IMR-90 (cell line): ENCODE results near the gene CD46. TPM values are rescaled to one million over a fixed set of nuclear protein-coding genes. Genes with fewer than 3 reads are reported as not detected.

Experiments
- ATAC-seq: fragments of 200-7000 bp; cut with Tn5 transposase; 2 replicates; pipeline ENCODE4 v1.9.1; 2020; ENCODE audit warnings: low read depth, mild to moderate bottlenecking, moderate library complexity
- BruUV-seq: library from RNA; stranded (reverse); fragments of 400-500 nt; replicated peaks from 2 replicates; lab custom pipeline; 2021; lab: Mats Ljungman, UMichigan
- CTCF ChIA-PET: fragments of 300-600 bp; formaldehyde crosslinking; extraction: SDS; loops from one replicate; lab custom pipeline; 2021; ENCODE audit warnings: antibody characterized with exemption; lab: Yijun Ruan, JAX
- POLR2A ChIA-PET: fragments of 300-600 bp; sonication (Branson Sonifier 250); formaldehyde crosslinking; loops from one replicate; lab custom pipeline; 2022; ENCODE audit warnings: antibody characterized with exemption; ENCODE audit not compliant: unreplicated experiment; lab: Charles Lee
- DNase-seq: peaks from one replicate; pipeline ENCODE4 v3.0.0; 2013
- H2AFZ ChIP-seq: replicated peaks from 2 replicates; pipeline ENCODE3; 2013; ENCODE audit warnings: low read length, mild to moderate bottlenecking; ENCODE audit not compliant: poor library complexity
- H2AK5ac ChIP-seq: 2 replicates; pipeline ENCODE4 v1.6.1; 2013; ENCODE audit warnings: low read depth, low read length, inconsistent platforms
- H2AK9ac ChIP-seq: replicated peaks from 2 replicates; pipeline ENCODE3; 2013; ENCODE audit warnings: mild to moderate bottlenecking, low read depth, low read length, moderate library complexity; ENCODE audit not compliant: poor library complexity
- H2BK120ac ChIP-seq: 2 replicates; pipeline ENCODE4 v1.6.1; 2013; ENCODE audit warnings: low read depth, low read length, inconsistent platforms
- H2BK15ac ChIP-seq: 3 replicates; pipeline ENCODE4 v1.6.1; 2013; ENCODE audit warnings: low read depth, low read length, inconsistent platforms
- H2BK20ac ChIP-seq: 2 replicates; pipeline ENCODE4 v1.6.1; 2013; ENCODE audit warnings: low read depth, mild to moderate bottlenecking, inconsistent platforms, low read length, moderate library complexity
- H2BK5ac ChIP-seq: 2 replicates; pipeline ENCODE4 v1.6.1; 2013; ENCODE audit warnings: mild to moderate bottlenecking, low read depth, low read length, inconsistent platforms; ENCODE audit not compliant: poor library complexity, severe bottlenecking
- H3K14ac ChIP-seq: replicated peaks from 2 replicates; pipeline ENCODE4 v1.6.1; 2013; ENCODE audit warnings: low read depth, low read length, inconsistent platforms
- H3K18ac ChIP-seq: 2 replicates; pipeline ENCODE4 v1.6.1; 2013; ENCODE audit warnings: low read depth, low read length, control low read depth
- H3K23ac ChIP-seq: 2 replicates; pipeline ENCODE4 v1.6.1; 2013; ENCODE audit warnings: low read depth, low read length, inconsistent platforms
- H3K27ac ChIP-seq: 2 replicates; pipeline ENCODE4 v1.5.1; 2013; ENCODE audit warnings: mild to moderate bottlenecking, control low read depth, low read length; ENCODE audit not compliant: insufficient read depth
- H3K27me3 ChIP-seq: 2 replicates; pipeline ENCODE4 v1.6.1; 2013; ENCODE audit warnings: low read length; ENCODE audit not compliant: control insufficient read depth, insufficient read depth
- H3K36me3 ChIP-seq: 2 replicates; pipeline ENCODE4 v1.6.1; 2013; ENCODE audit warnings: low read length, mixed read lengths; ENCODE audit not compliant: control insufficient read depth, insufficient read depth
- H3K4ac ChIP-seq: 2 replicates; pipeline ENCODE4 v1.6.1; 2013; ENCODE audit warnings: low read depth, low read length, inconsistent platforms
- H3K4me1 ChIP-seq: 2 replicates; pipeline ENCODE4 v1.6.1; 2013; ENCODE audit warnings: low read length, mixed read lengths; ENCODE audit not compliant: control insufficient read depth, insufficient read depth
- H3K4me2 ChIP-seq: 2 replicates; pipeline ENCODE4 v1.6.1; 2013; ENCODE audit warnings: low read depth, mild to moderate bottlenecking, control low read depth, low read length, moderate library complexity
- H3K4me3 ChIP-seq: 2 replicates; pipeline ENCODE4 v1.5.1; 2013; ENCODE audit warnings: low read depth, mild to moderate bottlenecking, control low read depth, low read length, moderate library complexity; ENCODE audit not compliant: insufficient read depth
- H3K56ac ChIP-seq: 2 replicates; pipeline ENCODE4 v1.6.1; 2013; ENCODE audit warnings: low read length, inconsistent platforms; ENCODE audit not compliant: insufficient read depth; ENCODE audit errors: extremely low read depth
- H3K79me1 ChIP-seq, 2 experiments: 2 replicates each; pipeline ENCODE4 v1.6.1; 2013; ENCODE audit warnings: low read length in 2 of 2, inconsistent platforms in 1 of 2, low read depth in 1 of 2
- H3K9ac ChIP-seq: 2 replicates; pipeline ENCODE4 v1.6.1; 2013; ENCODE audit warnings: low read depth, low read length, control low read depth
- H3K9me1 ChIP-seq: 2 replicates; pipeline ENCODE4 v1.6.1; 2013; ENCODE audit warnings: low read length, inconsistent platforms; ENCODE audit not compliant: insufficient read depth
- H3K9me3 ChIP-seq: 2 replicates; pipeline ENCODE4 v1.6.1; 2013; ENCODE audit warnings: low read length; ENCODE audit not compliant: control insufficient read depth, insufficient read depth
- H4K20me1 ChIP-seq: 2 replicates; pipeline ENCODE4 v1.6.1; 2013; ENCODE audit warnings: low read length, inconsistent platforms; ENCODE audit not compliant: insufficient read depth
- H4K5ac ChIP-seq: 2 replicates; pipeline ENCODE4 v1.6.1; 2013; ENCODE audit warnings: mild to moderate bottlenecking, low read depth, low read length, control low read depth
- H4K8ac ChIP-seq, 2 experiments: 2 replicates each; pipeline ENCODE4 v1.6.1; 2013; ENCODE audit warnings: low read depth in 2 of 2, low read length in 2 of 2, control low read depth in 1 of 2, inconsistent platforms in 1 of 2
- H4K91ac ChIP-seq: 2 replicates; pipeline ENCODE4 v1.6.1; 2013; ENCODE audit warnings: low read depth, low read length, inconsistent platforms; ENCODE audit not compliant: insufficient read depth
- NFE2L2 ChIP-seq: fragments of 150-350 bp; IDR thresholded peaks from 2 replicates; pipeline ENCODE4 v1.6.1; 2016; ENCODE audit warnings: low read depth, mild to moderate bottlenecking, low read length
- RCOR1 ChIP-seq: IDR thresholded peaks from 2 replicates; pipeline ENCODE4 v1.6.1; 2012; ENCODE audit warnings: mild to moderate bottlenecking, low read length, improper control_type of control experiment; ENCODE audit not compliant: insufficient replicate concordance
- WGBS, 2 experiments: methylation state at CpG; one replicate each; pipeline versions ENCODE4 v1.1.5 to v1.1.7; 2013; ENCODE audit warnings: missing lambda C conversion rate in 2 of 2; ENCODE audit not compliant: insufficient read length in 1 of 2; ENCODE audit errors: extremely low coverage in 2 of 2; 5-methylcytosine and 5-hydroxymethylcytosine counted together
- dilution Hi-C: fragments of 300-500 bp; cut with HindIII; formaldehyde crosslinking; loops from one replicate; pipeline ENCODE4 v1.14.3; 2018; ENCODE audit warnings: low sequenced_read_pairs; ENCODE audit not compliant: unreplicated experiment
- in situ Hi-C: fragments of 300-500 bp; cut with MboI; formaldehyde crosslinking; loops from 3 replicates; pipeline ENCODE4 v1.14.3; 2019; ENCODE audit warnings: low sequenced_read_pairs, inconsistent platforms, mixed read lengths
- intact Hi-C: fragments of 100-400 bp; cut with micrococcal nuclease; formaldehyde crosslinking; loops from 2 replicates; pipeline ENCODE4 v1.10.0; 2022
- polyA plus RNA-seq, 3 experiments: library from polyadenylated mRNA; depleted of rRNA; stranded (reverse); fragments of >200 nt; gene quantifications; 2 replicates each; pipeline ENCODE4 v1.2.3, GENCODE V29; 2012; ENCODE audit warnings: low replicate concordance in 1 of 3
- total RNA-seq: library from RNA; depleted of rRNA; stranded (reverse); fragments of >200 nt; gene quantifications from 2 replicates; pipeline ENCODE4 v1.2.3, GENCODE V29; 2012

CD46 gene
- total and polyA plus RNA-seq, 2 of the 4 experiments (the other 2 are of a cell fraction), result 37.1 to 82.0 TPM

GRCh38 chr1:207748737-207749528 is 2.9 kb upstream of the CD46 start:
- Histone ChIP-seq H2AFZ (no peak overlapping the region), H3K36me3 (no peaks in the 10 kb centered on the region), H3K4me1 (no peaks in the 10 kb centered on the region; the same call in 1 of the 2 replicates), H2BK15ac (no peak overlapping the region), H3K27me3 (no peaks in the 10 kb centered on the region), H3K14ac (no peak overlapping the region), H3K27ac (no peak overlapping the region), H3K23ac (no peak overlapping the region), H2BK120ac (no peak overlapping the region), H3K18ac (no peak overlapping the region), H3K4me2 (no peak overlapping the region), H2BK20ac (no peak overlapping the region), H3K4me3 (no peak overlapping the region), H2AK5ac (no peak overlapping the region), H2BK5ac (no peak overlapping the region), H3K9me3 (no peaks in the 10 kb centered on the region), H4K91ac (no peak overlapping the region), H3K9ac (no peak overlapping the region), H4K20me1 (peaks cover 13% of the 10 kb centered on the region), H3K9me1 (no peaks in the 10 kb centered on the region), H4K5ac (no peak overlapping the region), H3K79me1 (peaks cover 6 to 18% of the 10 kb centered on the region in 2 experiments), H2AK9ac (no peak overlapping the region), H3K4ac (no peak overlapping the region), H4K8ac (no peak overlapping the region), H3K56ac (no peak overlapping the region)
- ChIA-PET CTCF (no interaction called here), POLR2A (no interaction called here)
- TF ChIP-seq RCOR1, result no peak
- no peak for TF ChIP-seq NFE2L2
- BruUV-seq, result no TSS peak
- in situ Hi-C loops (no loop called here), dilution Hi-C loops (no loop called here), intact Hi-C loops (no loop called here)
- WGBS, 2 experiments, result no CpG with 5 or more reads among the region's 2 CpGs
- ATAC-seq (no peak), DNase-seq (no peak)
